PC-9 (cell line): ENCODE data around the gene ROR2.

Experiments used
- CTCF ChIP-seq: fragments of 200-600 bp; sonication (generic); conservative IDR thresholded peaks from 2 replicates; pipeline ENCODE4 v1.6.1; 2017; ENCODE audit warnings: mixed run types, antibody characterized with exemption, mild to moderate bottlenecking, moderate library complexity
- EZH2 ChIP-seq: fragments of 200-600 bp; sonication (generic); IDR thresholded peaks from 2 replicates; pipeline ENCODE4 v1.8.0; 2017; ENCODE audit warnings: antibody characterized with exemption, low read depth

DNA sequence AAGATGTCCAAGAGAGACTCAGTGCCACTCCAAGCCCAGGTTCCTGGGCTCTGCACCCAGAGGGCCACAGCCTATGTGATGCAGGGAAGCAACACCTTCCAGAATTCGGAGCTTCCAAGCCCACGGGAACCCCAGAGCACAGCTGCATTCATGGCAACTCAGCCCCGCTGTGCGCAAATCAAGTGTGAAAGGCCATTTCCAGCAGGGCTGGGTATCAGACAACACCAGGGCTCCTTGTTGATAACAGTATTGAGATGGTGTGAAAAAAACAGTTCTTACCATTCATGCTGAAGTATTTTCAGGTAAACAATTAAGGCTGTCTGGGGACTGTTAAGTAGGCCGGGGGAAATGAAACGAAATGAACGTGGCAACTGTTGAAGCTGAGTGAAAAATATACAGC is 10.1 kb downstream of the ROR2 start:
- no peak for TF ChIP-seq EZH2
- no peak for TF ChIP-seq CTCF
